Mesenchymal stem cell (in vitro differentiated cells and primary cell): ENCODE results near the gene PPM1E.

Source experiments
- DNase-seq: peaks from one replicate; pipeline ENCODE4 v3.0.0-alpha.2; 2013
- H2AFZ ChIP-seq: one replicate; pipeline ENCODE4 v1.6.1; 2013; ENCODE audit warnings: low read depth, mild to moderate bottlenecking, control low read depth, inconsistent platforms, low read length, moderate library complexity
- H2AK5ac ChIP-seq: 2 replicates; pipeline ENCODE4 v1.6.1; 2013; ENCODE audit warnings: low read length, moderate library complexity, mild to moderate bottlenecking, inconsistent platforms; ENCODE audit not compliant: severe bottlenecking
- H2BK120ac ChIP-seq: one replicate; pipeline ENCODE4 v1.6.1; 2013; ENCODE audit warnings: low read depth, mild to moderate bottlenecking, inconsistent platforms, low read length, moderate library complexity
- H2BK12ac ChIP-seq, 2 experiments: one replicate each; pipeline ENCODE4 v1.6.1; 2013; ENCODE audit warnings: inconsistent platforms in 2 of 2, low read length in 2 of 2, mild to moderate bottlenecking in 2 of 2, moderate library complexity in 2 of 2, control low read depth in 1 of 2
- H2BK15ac ChIP-seq: one replicate; pipeline ENCODE4 v1.6.1; 2013; ENCODE audit warnings: mild to moderate bottlenecking, low read depth, inconsistent platforms; ENCODE audit not compliant: poor library complexity, severe bottlenecking
- H2BK5ac ChIP-seq: 2 replicates; pipeline ENCODE4 v1.6.1; 2013; ENCODE audit warnings: low read depth, mild to moderate bottlenecking, low read length, control low read depth, inconsistent platforms; ENCODE audit not compliant: poor library complexity, severe bottlenecking
- H3K14ac ChIP-seq, 2 experiments: one replicate each; pipeline ENCODE4 v1.6.1; 2013; ENCODE audit warnings: inconsistent platforms in 2 of 2, low read length in 2 of 2, control low read depth in 1 of 2, mild to moderate bottlenecking in 1 of 2, moderate library complexity in 1 of 2
- H3K18ac ChIP-seq, 2 experiments: one replicate each; pipeline ENCODE4 v1.6.1; 2013; ENCODE audit warnings: inconsistent platforms in 2 of 2, low read length in 2 of 2, control low read depth in 1 of 2, low read depth in 1 of 2, mild to moderate bottlenecking in 1 of 2
- H3K23ac ChIP-seq, 2 experiments: one replicate each; pipeline ENCODE4 v1.6.1; 2013; ENCODE audit warnings: inconsistent platforms in 2 of 2, low read length in 2 of 2, mild to moderate bottlenecking in 2 of 2, moderate library complexity in 2 of 2, control low read depth in 1 of 2
- H3K27ac ChIP-seq: 2 replicates; pipeline ENCODE4 v1.5.1; 2013; ENCODE audit warnings: mild to moderate bottlenecking, moderate library complexity, low read length, control low read depth, inconsistent platforms; ENCODE audit not compliant: poor library complexity, severe bottlenecking
- H3K27me3 ChIP-seq, 2 experiments: 2 replicates each; pipeline versions ENCODE4 v1.6.1 to v1.7.0; 2013; ENCODE audit warnings: low read length in 2 of 2, mild to moderate bottlenecking in 2 of 2, moderate library complexity in 2 of 2, control low read depth in 1 of 2, inconsistent platforms in 1 of 2; ENCODE audit not compliant: control insufficient read depth in 1 of 2, insufficient read depth in 1 of 2
- H3K36me3 ChIP-seq, 2 experiments: 2 replicates each; pipeline versions ENCODE4 v1.6.1 to v1.7.0; 2013; ENCODE audit warnings: low read length in 2 of 2, control low read depth in 1 of 2, inconsistent platforms in 1 of 2, low read depth in 1 of 2, mild to moderate bottlenecking in 1 of 2; ENCODE audit not compliant: insufficient read depth in 2 of 2, control insufficient read depth in 1 of 2
- H3K4ac ChIP-seq, 2 experiments: one replicate each; pipeline ENCODE4 v1.6.1; 2013; ENCODE audit warnings: inconsistent platforms in 2 of 2, low read length in 2 of 2, mild to moderate bottlenecking in 2 of 2, moderate library complexity in 2 of 2, control low read depth in 1 of 2, low read depth in 1 of 2
- H3K4me1 ChIP-seq: 2 replicates; pipeline ENCODE4 v1.6.1; 2013; ENCODE audit warnings: low read depth, low read length, control low read depth; ENCODE audit not compliant: control insufficient read depth, insufficient read depth
- H3K4me2 ChIP-seq: 2 replicates; pipeline ENCODE4 v1.6.1; 2013; ENCODE audit warnings: low read length, mild to moderate bottlenecking, inconsistent platforms; ENCODE audit not compliant: poor library complexity, severe bottlenecking
- H3K4me3 ChIP-seq, 2 experiments: 2 replicates each; pipeline versions ENCODE4 v1.5.1 to v1.7.0; 2013; ENCODE audit warnings: low read length in 2 of 2, mild to moderate bottlenecking in 2 of 2, control low read depth in 1 of 2, low read depth in 1 of 2; ENCODE audit not compliant: insufficient read depth in 1 of 2
- H3K79me1 ChIP-seq: replicated peaks from 2 replicates; pipeline ENCODE4 v1.6.1; 2013; ENCODE audit warnings: mild to moderate bottlenecking, control low read depth, low read length, inconsistent platforms; ENCODE audit not compliant: poor library complexity, severe bottlenecking
- H3K9ac ChIP-seq: 2 replicates; pipeline ENCODE4 v1.7.0; 2013; ENCODE audit warnings: mild to moderate bottlenecking, low read length, moderate library complexity
- H3K9me3 ChIP-seq: 2 replicates; pipeline ENCODE4 v1.7.0; 2013; ENCODE audit warnings: mild to moderate bottlenecking, low read length; ENCODE audit not compliant: control insufficient read depth
- H4K8ac ChIP-seq: one replicate; pipeline ENCODE4 v1.6.1; 2013; ENCODE audit warnings: inconsistent platforms, mild to moderate bottlenecking, low read length, moderate library complexity
- H4K91ac ChIP-seq: one replicate; pipeline ENCODE4 v1.6.1; 2013; ENCODE audit warnings: mild to moderate bottlenecking, low read length, inconsistent platforms
- WGBS: methylation state at CpG from one replicate; pipeline ENCODE4 v1.1.7; 2013; ENCODE audit warnings: mixed read lengths; 5-methylcytosine and 5-hydroxymethylcytosine counted together

Gene PPM1E

GRCh38 chr17:58808609-58809563 is 53.2 kb downstream of the PPM1E start:
- Histone ChIP-seq H2AFZ (no peak overlapping the region), H4K8ac (no peak overlapping the region), H2BK12ac (no peak overlapping the region), H3K36me3 (no peaks in the 10 kb centered on the region), H3K4ac (no peak overlapping the region), H3K23ac (no peak overlapping the region), H3K4me1 (no peaks in the 10 kb centered on the region), H2AK5ac (no peak overlapping the region), H3K9me3 (no peaks in the 10 kb centered on the region), H3K27ac (no peak overlapping the region), H2BK5ac (no peak overlapping the region), H3K79me1 (no peaks in the 10 kb centered on the region), H2BK120ac (no peak overlapping the region), H3K27me3 (no peaks in the 10 kb centered on the region), H3K18ac (no peak overlapping the region), H3K4me3 (no peak overlapping the region), H3K14ac (no peak overlapping the region), H4K91ac (no peak overlapping the region), H3K4me2 (no peak overlapping the region), H2BK15ac (no peak overlapping the region), H3K9ac (no peak overlapping the region)
- 73% methylated on average over 3 of the region's 5 CpGs for WGBS
- no peak for DNase-seq

- no peak overlapping the region for H3K27ac ChIP-seq
- H3K4me1 ChIP-seq, result no peaks in the 10 kb centered on the region
- no peak overlapping the region for H2BK12ac ChIP-seq
- no peak overlapping the region for H2BK120ac ChIP-seq
- no peak overlapping the region for H4K8ac ChIP-seq
- 93% methylated on average over 1 of the region's 1 CpG for WGBS
- H3K4me2 ChIP-seq, result no peak overlapping the region
- no peak overlapping the region for H3K14ac ChIP-seq
- no peak overlapping the region for H3K4me3 ChIP-seq
- H2BK5ac ChIP-seq, result no peak overlapping the region
- no peaks in the 10 kb centered on the region for H3K79me1 ChIP-seq
- H3K23ac ChIP-seq, result no peak overlapping the region
- H2AK5ac ChIP-seq, result no peak overlapping the region
- H3K36me3 ChIP-seq, result no peaks in the 10 kb centered on the region
- no peak overlapping the region for H4K91ac ChIP-seq
- DNase-seq, result no peak
- H2AFZ ChIP-seq, result no peak overlapping the region
- no peaks in the 10 kb centered on the region for H3K27me3 ChIP-seq
- no peak overlapping the region for H3K4ac ChIP-seq
- H3K18ac ChIP-seq, result no peak overlapping the region
- H2BK15ac ChIP-seq, result no peak overlapping the region
- H3K9me3 ChIP-seq, result no peaks in the 10 kb centered on the region
- H3K9ac ChIP-seq, result no peak overlapping the region
These were observed 53.9 kb downstream of the PPM1E start for GRCh38 chr17:58809564-58809936.

- H3K9me3 ChIP-seq, result no peaks in the 10 kb centered on the region
- H2BK120ac ChIP-seq, result no peak overlapping the region
- H3K4ac ChIP-seq, result no peak overlapping the region
- H2BK15ac ChIP-seq, result no peak overlapping the region
- no peak overlapping the region for H2BK12ac ChIP-seq
- H4K91ac ChIP-seq, result no peak overlapping the region
- H2BK5ac ChIP-seq, result no peak overlapping the region
- no peak overlapping the region for H3K4me3 ChIP-seq
- no peak overlapping the region for H3K9ac ChIP-seq
- no peak overlapping the region for H4K8ac ChIP-seq
- DNase-seq, result no peak
- H3K23ac ChIP-seq, result no peak overlapping the region
- no peak overlapping the region for H2AK5ac ChIP-seq
- H3K18ac ChIP-seq, result no peak overlapping the region
- no peaks in the 10 kb centered on the region for H3K27me3 ChIP-seq
- H3K36me3 ChIP-seq, result no peaks in the 10 kb centered on the region
- no peaks in the 10 kb centered on the region for H3K79me1 ChIP-seq
- no peak overlapping the region for H2AFZ ChIP-seq
- H3K4me1 ChIP-seq, result no peaks in the 10 kb centered on the region
- no peak overlapping the region for H3K27ac ChIP-seq
- H3K4me2 ChIP-seq, result no peak overlapping the region
- no peak overlapping the region for H3K14ac ChIP-seq
- no CpG with 5 or more reads among the region's 3 CpGs for WGBS
These were observed 55.6 kb downstream of the PPM1E start for GRCh38 chr17:58811290-58811689.

GRCh38 chr17:58813712-58814111 is 58.1 kb downstream of the PPM1E start:
- Histone ChIP-seq H3K23ac (no peak overlapping the region), H3K4me1 (no peaks in the 10 kb centered on the region), H3K18ac (no peak overlapping the region), H3K79me1 (no peaks in the 10 kb centered on the region), H3K4me3 (no peak overlapping the region), H3K4me2 (no peak overlapping the region), H3K27ac (no peak overlapping the region), H2AK5ac (no peak overlapping the region), H2AFZ (no peak overlapping the region), H2BK15ac (no peak overlapping the region), H2BK5ac (no peak overlapping the region), H2BK120ac (no peak overlapping the region), H3K9ac (no peak overlapping the region), H4K91ac (no peak overlapping the region), H3K9me3 (no peaks in the 10 kb centered on the region), H2BK12ac (no peak overlapping the region), H3K14ac (no peak overlapping the region), H3K36me3 (no peaks in the 10 kb centered on the region), H3K27me3 (no peaks in the 10 kb centered on the region), H3K4ac (no peak overlapping the region), H4K8ac (no peak overlapping the region)
- DNase-seq, result no peak
